Amygdala (tissue), 56 donors: ENCODE results near the gene GRIN3B.
"Not testable (repeated sequence)": the region's sequence is repeated elsewhere in the genome, so short reads cannot be mapped to it uniquely, and the experiment has no call there.

Source experiments
- DNase-seq, 56 donors: peaks; one replicate each; lab custom pipeline; 2025; lab: John Stamatoyannopoulos, UW

GRIN3B gene

DNA sequence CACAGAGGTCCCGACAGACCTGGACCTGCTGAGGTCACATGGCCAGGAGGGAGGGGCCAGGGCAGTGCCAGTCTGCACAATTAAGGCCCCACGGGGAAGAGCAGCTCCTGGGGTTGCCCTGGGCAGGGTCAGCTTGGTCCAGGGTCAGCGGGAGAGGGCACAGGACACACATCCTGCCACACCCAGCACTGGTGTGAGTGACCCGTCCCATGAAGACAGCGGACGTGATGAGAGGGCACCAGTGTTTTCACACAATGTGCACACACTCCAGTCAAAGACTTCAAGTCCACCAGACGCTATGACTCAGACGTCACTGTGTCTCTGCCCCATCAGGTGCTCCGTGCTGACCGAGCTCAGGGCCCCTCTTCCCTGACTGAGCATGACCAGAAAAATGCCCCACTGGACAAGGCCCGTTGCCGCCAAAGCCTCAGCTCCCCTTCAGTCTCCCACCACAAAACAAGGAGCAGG, 16.5 kb downstream of the GRIN3B start:
- no peak for DNase-seq

GRCh38 chr19:1017115-1017905, 17.1 kb downstream of the GRIN3B start:
- DNase-seq: peak in 1 of 56 donors; percentile 9

DNA sequence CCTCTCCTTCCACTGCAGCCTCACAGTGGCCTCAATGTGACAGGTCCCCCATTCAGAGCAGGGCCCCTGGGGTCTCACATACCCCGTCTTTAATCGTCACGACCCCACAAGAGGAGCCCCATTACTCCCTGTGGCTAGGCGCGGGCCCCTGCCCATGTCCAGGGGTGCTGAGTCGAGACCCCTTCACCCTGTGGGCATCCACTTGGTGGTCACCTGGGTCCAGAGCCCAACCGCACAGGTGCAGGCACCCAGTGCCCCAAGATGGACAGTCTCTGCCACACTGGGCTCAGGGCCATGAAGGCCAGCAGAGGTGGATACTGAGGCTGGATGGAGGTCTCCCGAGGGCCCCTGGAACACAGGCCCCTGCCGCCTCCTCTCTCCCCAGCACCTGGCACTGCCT, 17.7 kb downstream of the GRIN3B start:
- DNase-seq: no peak

GRCh38 chr19:1018393-1018792, 18.2 kb downstream of the GRIN3B start:
- no peak for DNase-seq

DNA sequence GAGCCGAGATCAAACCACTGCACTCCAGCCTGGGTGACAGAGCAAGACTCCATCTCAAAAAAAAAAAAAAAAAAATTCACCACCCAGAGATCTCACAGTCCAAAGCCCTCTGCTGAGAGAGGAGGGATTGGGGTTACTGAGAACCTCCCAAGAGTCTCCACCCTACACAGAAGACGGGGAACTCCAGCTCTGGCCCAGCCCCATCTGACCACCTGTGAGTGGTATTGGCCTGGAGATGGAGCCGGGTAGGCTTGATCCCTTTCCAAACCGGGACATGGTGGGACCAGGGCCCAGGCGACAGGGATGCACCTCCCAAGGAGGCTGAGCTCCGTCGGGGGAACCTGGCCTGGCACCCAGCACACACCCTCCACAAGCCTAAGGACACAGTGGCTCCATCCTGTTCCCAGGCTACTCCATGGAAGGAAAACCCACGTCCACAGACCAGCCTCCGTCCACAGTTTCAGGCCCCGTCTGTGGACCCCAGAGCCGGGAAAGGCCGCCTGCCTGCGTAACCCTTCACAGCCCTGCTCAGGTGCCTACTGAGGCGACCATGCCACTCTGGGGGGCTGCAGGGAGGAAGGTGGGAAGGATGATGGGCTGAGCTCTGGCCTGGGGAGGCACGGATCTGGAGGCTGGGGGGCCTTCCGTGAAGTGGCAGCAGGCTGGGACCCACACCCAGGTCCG, 18.9 kb downstream of the GRIN3B start:
- DNase-seq: no peak

- no peak for DNase-seq
These were observed 19.4 kb downstream of the GRIN3B start for GRCh38 chr19:1019616-1019961.

GRCh38 chr19:1019980-1020867, 20.0 kb downstream of the GRIN3B start:
- peak in 12 of 56 donors; percentile 19 to 62 (median 48) for DNase-seq

DNA sequence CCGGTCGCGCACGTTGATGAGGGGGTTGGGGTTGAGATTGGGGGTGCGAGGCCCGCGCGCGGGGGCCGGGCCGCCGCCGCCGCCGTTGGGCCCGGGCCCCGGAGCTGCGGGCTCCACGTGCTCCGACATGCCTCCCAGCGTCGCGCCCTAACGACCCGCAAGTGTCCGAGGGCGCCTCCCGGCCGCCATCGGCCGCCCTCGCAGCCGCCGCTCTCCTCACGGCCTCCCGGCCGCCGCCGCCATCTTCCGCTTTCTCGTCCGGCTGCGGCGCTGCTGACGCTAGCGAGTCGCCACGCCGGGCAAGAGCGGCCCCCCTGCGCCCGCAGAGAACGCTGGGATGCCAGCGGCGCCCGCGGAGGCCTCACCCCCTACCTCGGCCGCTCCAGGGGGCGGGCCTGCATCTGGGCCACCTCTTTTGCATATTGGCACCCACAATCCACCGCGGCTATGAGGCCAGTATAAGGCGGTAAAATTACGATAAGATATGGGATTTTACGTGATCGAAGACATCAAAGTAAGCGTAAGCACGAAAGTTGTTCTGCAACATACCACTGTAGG, 20.7 kb downstream of the GRIN3B start, which contains the start of gene TMEM259:
TSS of gene TMEM259 (minus strand) at position 256 of the 558 bp plus-strand sequence. CDS start at position 129, 127 bp downstream.
- peak; percentile 53 to 98 (median 94) for DNase-seq

DNA sequence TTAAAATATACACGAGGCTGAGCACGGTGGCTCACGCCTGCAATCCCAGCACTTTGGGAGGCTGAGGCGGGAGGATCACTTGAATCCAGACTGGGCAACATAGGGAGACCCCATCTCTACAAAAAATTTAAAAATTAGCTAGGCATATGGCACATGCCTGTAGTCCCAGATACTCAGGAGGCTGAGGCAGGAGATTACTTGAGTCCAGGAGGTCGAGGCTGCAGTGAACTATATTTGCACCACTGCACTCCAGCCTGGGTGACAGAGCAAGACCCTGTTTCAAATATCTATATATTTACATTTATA, 23.6 kb downstream of the GRIN3B start:
- DNase-seq: not testable (repeated sequence)

- not testable (repeated sequence) for DNase-seq
These were observed 24.9 kb downstream of the GRIN3B start for GRCh38 chr19:1025080-1025479.

DNA sequence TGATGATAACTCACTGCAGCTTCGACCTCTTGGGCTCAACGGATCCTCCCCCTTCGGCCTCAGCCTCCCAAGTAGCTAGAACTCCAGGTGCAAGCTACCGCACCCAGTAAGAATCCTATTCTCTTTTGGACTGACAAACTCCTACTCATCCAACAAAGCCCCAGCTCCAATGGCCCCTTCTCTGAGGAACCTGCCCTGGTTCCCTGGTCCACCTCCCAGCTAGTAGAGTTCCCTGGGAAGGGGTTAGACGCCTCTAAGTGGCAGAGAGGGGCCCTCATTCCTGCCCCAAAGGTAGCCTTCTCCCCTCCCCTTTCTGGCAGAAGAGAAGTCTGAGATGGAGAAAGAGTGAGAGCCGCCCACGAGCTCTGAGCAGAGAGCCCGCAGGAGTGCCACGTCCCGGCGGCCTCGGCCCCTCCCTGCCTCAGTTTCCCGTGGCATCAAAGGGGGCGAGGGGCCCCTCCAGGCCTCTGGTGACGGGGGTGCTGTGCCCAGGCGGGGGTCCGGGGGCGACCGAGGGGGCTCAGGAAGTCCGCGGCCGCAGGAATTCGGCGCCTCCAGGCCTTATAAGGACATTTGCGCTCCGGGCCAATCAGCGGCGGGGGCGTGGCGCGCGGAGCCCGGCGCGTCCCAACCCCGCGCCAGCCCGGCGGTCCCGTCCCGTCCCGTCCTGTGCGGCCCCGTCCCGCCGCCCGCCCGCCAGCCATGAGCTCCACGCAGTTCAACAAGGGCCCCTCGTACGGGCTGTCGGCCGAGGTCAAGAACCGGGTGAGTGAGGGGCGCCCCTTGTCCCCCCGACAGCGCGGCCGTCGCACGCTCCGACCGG, 26.0 kb downstream of the GRIN3B start, which contains the start of gene CNN2:
TSS of gene CNN2 (plus strand) at position 649 of the 823 bp plus-strand sequence. CDS start at position 703, 54 bp downstream.
- peak in 6 of 56 donors; percentile 5 to 55 (median 17) for DNase-seq

- DNase-seq: no peak
These were observed 26.8 kb downstream of the GRIN3B start for GRCh38 chr19:1026783-1027649.

DNA sequence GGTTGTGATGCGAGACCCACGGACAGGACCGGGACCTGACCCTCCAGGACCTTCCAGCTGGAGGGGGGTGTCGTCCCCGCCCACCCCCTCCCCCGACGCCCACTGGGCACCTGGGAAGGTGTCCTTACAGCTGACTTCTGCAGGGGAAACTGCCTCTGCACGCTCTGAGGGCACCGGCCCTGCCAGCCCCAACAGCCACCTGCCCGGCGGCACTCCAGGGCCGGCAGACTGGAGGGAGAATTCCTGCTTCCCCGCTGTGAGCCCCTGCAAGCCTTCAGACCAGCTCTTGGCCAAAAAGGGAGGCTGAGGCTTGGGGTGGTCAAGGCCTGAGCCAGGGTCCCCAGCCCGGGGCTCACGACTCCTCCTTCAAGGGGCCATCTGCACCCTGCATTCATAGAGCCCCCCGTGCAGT, 27.4 kb downstream of the GRIN3B start:
- DNase-seq: no peak

DNA sequence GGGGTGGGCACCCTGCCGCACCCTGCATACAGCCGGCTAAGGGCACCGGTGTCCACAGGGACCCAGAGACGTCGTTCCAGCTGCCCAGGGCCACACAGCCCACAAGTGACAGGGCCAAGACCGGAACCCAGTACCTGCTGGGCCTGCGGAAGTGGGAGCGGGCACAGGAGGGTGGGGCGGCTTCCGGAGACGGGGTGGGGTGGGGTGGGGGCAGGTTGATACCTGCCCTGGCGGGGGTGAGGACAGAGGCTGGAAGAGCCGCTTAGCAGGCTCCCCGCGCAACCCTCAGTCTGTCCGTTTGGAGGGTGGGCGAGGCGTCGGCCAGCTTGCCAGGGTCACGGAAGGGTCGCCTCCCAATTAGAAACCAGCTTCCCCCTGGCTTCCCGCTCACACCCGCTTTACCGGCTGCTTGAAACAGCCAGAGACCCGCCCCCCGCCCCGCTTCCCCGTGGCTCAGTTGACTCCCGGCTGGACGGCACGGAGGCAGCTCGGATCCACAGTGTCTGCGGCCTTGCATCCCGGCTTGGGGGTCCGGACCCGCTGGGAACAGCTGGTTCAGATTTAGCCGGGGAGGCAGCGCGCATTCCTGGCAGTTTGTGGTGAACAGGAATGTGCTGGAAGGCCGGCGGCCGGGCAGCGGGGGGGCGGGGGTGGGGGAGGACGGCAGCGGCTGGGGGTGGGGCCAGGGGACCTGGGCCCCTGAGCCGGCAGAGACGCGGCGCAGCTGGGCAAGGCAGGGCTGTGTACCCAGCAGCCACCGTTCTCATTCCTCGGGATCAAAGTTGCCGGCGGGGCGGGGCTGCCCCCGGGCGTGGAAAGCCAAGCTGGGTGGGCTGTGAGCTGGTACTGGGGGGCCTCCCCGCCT, 28.1 kb downstream of the GRIN3B start:
- no peak for DNase-seq

DNA sequence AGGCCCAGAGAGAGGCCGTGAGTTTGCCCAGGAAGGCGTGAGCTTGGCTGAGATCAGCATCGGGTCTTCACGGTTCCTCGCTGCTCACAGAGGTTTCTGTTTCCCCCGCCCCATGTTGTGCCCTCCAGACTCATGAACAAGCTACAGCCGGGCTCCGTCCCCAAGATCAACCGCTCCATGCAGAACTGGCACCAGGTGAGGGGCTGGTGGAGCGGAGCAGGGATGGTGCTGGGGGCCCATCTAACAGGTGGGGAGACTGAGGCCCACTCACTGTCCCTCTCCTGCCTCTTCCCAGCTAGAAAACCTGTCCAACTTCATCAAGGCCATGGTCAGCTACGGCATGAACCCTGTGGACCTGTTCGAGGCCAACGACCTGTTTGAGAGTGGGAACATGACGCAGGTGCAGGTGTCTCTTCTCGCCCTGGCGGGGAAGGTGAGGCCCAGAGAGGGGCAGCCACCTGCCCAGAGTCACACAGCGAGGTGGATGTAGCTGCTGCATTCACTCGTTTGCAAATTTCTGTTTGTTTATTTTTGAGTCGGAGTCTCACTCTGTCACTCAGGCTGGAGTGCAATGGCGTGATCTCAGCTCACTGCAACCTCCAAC, 32.1 kb downstream of the GRIN3B start:
- DNase-seq: no peak

DNA sequence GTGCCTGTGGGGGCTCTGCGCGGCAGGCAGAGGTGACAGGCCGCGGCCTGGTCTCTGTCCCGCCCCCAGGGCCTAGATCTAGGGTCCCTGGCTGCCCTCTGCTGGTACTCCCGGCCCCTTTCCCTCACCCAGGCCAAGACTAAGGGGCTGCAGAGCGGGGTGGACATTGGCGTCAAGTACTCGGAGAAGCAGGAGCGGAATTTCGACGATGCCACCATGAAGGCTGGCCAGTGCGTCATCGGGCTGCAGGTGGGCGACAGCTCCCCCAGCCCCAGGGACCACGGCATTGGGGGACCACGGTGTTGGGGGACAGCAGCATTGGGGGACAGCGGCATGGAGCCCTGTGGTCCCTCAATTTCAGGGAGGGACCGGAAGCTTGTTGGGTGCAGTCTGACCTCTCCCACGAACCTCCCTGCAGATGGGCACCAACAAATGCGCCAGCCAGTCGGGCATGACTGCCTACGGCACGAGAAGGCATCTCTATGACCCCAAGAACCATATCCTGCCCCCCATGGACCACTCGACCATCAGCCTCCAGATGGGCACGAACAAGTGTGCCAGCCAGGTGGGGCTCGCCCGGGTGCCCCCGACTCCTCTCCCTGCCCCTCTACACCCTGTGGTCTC, 35.9 kb downstream of the GRIN3B start:
- DNase-seq: no peak

GRCh38 chr19:1037621-1038064, 37.4 kb downstream of the GRIN3B start:
- no peak for DNase-seq
